22Rv1 (cell line): ENCODE results near the gene SERGEF.

Experiments
- CTCF ChIP-seq: fragments of 450-650 bp; IDR thresholded peaks from 2 replicates; pipeline ENCODE4 v1.5.1; 2017; ENCODE audit warnings: mild to moderate bottlenecking
- ZFX ChIP-seq: fragments of 450-650 bp; IDR thresholded peaks from 2 replicates; pipeline ENCODE4 v1.6.1; 2017; ENCODE audit warnings: antibody characterized with exemption, borderline replicate concordance

DNA sequence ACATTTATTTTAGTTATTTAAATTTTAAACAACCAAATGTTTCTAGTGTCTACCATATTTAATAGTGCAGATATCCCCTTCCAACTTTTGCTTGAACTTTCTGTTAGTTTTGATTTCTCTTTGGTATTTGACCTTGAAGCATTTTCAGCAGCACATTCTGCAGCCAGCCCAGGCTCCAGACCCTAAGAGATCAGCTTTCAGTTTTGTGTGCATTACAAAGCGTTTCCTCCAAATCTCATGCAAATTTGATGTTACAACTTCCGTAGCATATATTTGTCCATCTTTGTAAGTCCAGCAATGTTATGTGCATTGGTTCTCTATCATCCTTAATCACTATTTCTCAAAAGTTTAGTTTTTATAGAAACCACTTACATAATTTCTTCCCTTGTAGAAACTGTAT, 14.6 kb upstream of the SERGEF start:
- no peak for TF ChIP-seq CTCF
- no peak for TF ChIP-seq ZFX
